Common myeloid progenitor, CD34-positive (primary cell): Measurements from ENCODE around the gene CUX1.
"Not testable (repeated sequence)": the region's sequence is repeated elsewhere in the genome, so short reads cannot be mapped to it uniquely, and the experiment has no call there.

Experiments used
- CTCF ChIA-PET: fragments of 350-600 bp; sonication (Branson Sonifier 250); formaldehyde crosslinking; loops from one replicate; lab custom pipeline; 2021; ENCODE audit warnings: antibody characterized with exemption; lab: Charles Lee
- POLR2A ChIA-PET: fragments of 350-600 bp; sonication (Branson Sonifier 250); formaldehyde crosslinking; loops from one replicate; lab custom pipeline; 2021; ENCODE audit warnings: antibody characterized with exemption; lab: Charles Lee
- DNase-seq, 3 donors: peaks; one replicate each; pipeline versions ENCODE4 v3.0.0 to v3.0.0-alpha.2; 2013
- H3K27ac ChIP-seq, 2 experiments: 1 replicate in 1 of 2; 2 replicates in 1 of 2; pipeline ENCODE4 v1.7.0; 2013; ENCODE audit warnings: inconsistent platforms in 2 of 2, low read length in 2 of 2, mild to moderate bottlenecking in 2 of 2, low read depth in 1 of 2, moderate library complexity in 1 of 2; ENCODE audit not compliant: severe bottlenecking in 2 of 2, insufficient read depth in 1 of 2, poor library complexity in 1 of 2
- H3K27me3 ChIP-seq, 5 experiments: replicated peaks in 2 of 5; 1 replicate in 3 of 5; 2 replicates in 2 of 5; pipeline versions ENCODE4 v1.6.1 to v1.7.0; 2013; ENCODE audit warnings: low read length in 4 of 5, mild to moderate bottlenecking in 2 of 5, moderate library complexity in 2 of 5, inconsistent platforms in 1 of 5; ENCODE audit not compliant: insufficient read depth in 5 of 5, control insufficient read depth in 4 of 5
- H3K36me3 ChIP-seq, 4 experiments: 1 replicate in 2 of 4; 2 replicates in 2 of 4; pipeline versions ENCODE4 v1.6.1 to v1.7.0; 2013; ENCODE audit warnings: low read length in 3 of 4, control low read depth in 1 of 4, mild to moderate bottlenecking in 1 of 4; ENCODE audit not compliant: control insufficient read depth in 4 of 4, insufficient read depth in 4 of 4
- H3K4me1 ChIP-seq, 4 experiments: 1 replicate in 3 of 4; 2 replicates in 1 of 4; pipeline versions ENCODE4 v1.6.1 to v1.7.1; 2013; ENCODE audit warnings: low read length in 3 of 4, mild to moderate bottlenecking in 3 of 4, control low read depth in 1 of 4, inconsistent platforms in 1 of 4, moderate library complexity in 1 of 4; ENCODE audit not compliant: control insufficient read depth in 4 of 4, insufficient read depth in 4 of 4; ENCODE audit errors: control extremely low read depth in 1 of 4
- H3K4me3 ChIP-seq, 7 experiments: 1 replicate in 4 of 7; 2 replicates in 3 of 7; pipeline versions ENCODE4 v1.5.1 to v1.7.0; 2013; ENCODE audit warnings: mild to moderate bottlenecking in 7 of 7, low read length in 6 of 7, moderate library complexity in 6 of 7, inconsistent platforms in 2 of 7, low read depth in 2 of 7, control low read depth in 1 of 7; ENCODE audit not compliant: insufficient read depth in 4 of 7, control insufficient read depth in 1 of 7; ENCODE audit errors: extremely low read depth in 1 of 7
- H3K9me3 ChIP-seq, 5 experiments: 1 replicate in 4 of 5; 2 replicates in 1 of 5; pipeline versions ENCODE4 v1.6.1 to v1.7.1; 2013; ENCODE audit warnings: low read length in 4 of 5, mild to moderate bottlenecking in 2 of 5, inconsistent platforms in 1 of 5, low read depth in 1 of 5, moderate library complexity in 1 of 5; ENCODE audit not compliant: control insufficient read depth in 4 of 5, insufficient read depth in 2 of 5; ENCODE audit errors: control extremely low read depth in 1 of 5
- WGBS: methylation state at CpG from one replicate; pipeline ENCODE4 v1.1.5; 2013; ENCODE audit not compliant: insufficient coverage; 5-methylcytosine and 5-hydroxymethylcytosine counted together

CUX1 gene

GRCh38 chr7:102296514-102296913 is 479.1 kb downstream of the CUX1 start:
- ChIA-PET CTCF (interaction anchor here (0.5 to 1.2 kb wide), 2 partner anchors 9 to 356 kb away, joined by 3 to 4 read pairs; no protein-coding TSS in a partner anchor), POLR2A (no interaction called here)
- Histone ChIP-seq H3K9me3 (no peaks in the 10 kb centered on the region), H3K36me3 (no peaks in the 10 kb centered on the region), H3K27ac (no peak overlapping the region), H3K27me3 (no peaks in the 10 kb centered on the region), H3K4me3 (no peak overlapping the region), H3K4me1 (peaks cover 0 to 5% (median 0%) of the 10 kb centered on the region in 4 experiments)
- DNase-seq: no peak
- 100% methylated on average over 6 of the region's 7 CpGs for WGBS

DNA sequence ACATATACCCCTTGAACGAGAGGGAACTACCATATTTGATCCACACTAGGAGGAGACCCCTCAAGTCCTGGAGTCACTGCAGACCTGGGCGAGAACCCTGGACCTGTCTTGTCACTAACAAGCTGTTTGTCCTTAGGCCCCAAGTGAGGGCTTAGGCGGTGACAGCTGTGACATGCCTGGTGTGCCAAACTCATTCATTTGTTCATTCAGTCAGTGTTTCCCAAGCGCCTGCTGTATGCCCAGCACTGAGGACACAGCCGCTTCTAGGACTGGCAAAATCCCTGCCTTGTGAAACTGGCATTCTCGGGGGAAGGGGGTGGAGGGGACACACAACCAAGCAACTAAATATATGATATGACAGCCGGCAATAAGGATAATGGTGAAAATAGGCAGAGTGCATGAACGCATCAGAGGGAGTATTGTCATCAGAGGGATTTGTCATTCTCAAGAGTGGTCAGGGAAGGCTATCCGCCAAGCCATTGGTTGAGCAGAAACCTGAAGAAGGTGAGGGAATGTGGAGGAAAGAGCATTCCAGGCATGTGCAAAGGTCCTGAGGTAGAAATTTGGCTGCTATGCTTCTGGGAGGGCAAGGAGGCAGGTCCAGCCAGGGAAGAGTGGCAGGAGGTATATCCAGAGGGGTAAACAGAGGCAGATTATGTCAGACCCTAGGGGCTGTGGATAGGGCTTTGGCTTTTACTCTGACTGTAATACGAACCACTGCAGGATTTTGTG is 480.2 kb downstream of the CUX1 start:
- no peak for DNase-seq
- WGBS: 95% methylated on average over 9 of the region's 10 CpGs
- H3K4me1 ChIP-seq: peaks cover 0 to 5% (median 0%) of the 10 kb centered on the region in 4 experiments
- H3K36me3 ChIP-seq: peaks cover 0 to 4% (median 0%) of the 10 kb centered on the region in 4 experiments
- H3K27ac ChIP-seq: no peak overlapping the region
- ChIA-PET POLR2A (no interaction called here), CTCF (interaction anchor here (1.0 to 1.2 kb wide), 2 partner anchors 13 to 26 kb away, joined by 3 read pairs; no protein-coding TSS in a partner anchor)
- no peak overlapping the region for H3K4me3 ChIP-seq
- no peaks in the 10 kb centered on the region for H3K9me3 ChIP-seq
- H3K27me3 ChIP-seq: no peaks in the 10 kb centered on the region

DNA sequence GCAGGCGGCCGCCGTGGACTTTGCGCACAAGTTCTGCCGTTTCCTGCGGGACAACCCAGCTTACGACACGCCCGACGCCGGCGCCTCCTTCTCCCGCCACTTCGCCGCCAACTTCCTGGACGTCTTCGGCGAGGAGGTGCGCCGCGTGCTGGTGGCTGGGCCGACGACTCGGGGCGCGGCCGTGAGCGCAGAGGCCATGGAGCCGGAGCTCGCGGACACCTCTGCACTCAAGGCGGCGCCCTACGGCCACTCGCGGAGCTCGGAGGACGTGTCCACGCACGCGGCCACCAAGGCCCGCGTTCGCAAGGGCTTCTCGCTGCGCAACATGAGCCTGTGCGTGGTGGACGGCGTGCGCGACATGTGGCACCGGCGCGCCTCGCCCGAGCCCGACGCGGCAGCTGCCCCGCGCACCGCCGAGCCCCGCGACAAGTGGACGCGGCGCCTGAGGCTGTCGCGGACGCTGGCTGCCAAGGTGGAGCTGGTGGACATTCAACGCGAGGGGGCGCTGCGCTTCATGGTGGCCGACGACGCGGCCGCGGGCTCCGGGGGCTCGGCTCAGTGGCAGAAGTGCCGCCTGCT is 483.3 kb downstream of the CUX1 start:
- POLR2A ChIA-PET: no interaction called here
- Histone ChIP-seq H3K4me3 (no peak overlapping the region), H3K27me3 (no peaks in the 10 kb centered on the region), H3K36me3 (peaks cover 0 to 4% (median 0%) of the 10 kb centered on the region in 4 experiments), H3K9me3 (no peaks in the 10 kb centered on the region), H3K4me1 (peaks cover 0 to under 1% (median 0%) of the 10 kb centered on the region in 4 experiments), H3K27ac (no peak overlapping the region)
- DNase-seq: no peak
- WGBS: 94% methylated on average over 81 of the region's 84 CpGs
- CTCF ChIA-PET: no interaction called here

DNA sequence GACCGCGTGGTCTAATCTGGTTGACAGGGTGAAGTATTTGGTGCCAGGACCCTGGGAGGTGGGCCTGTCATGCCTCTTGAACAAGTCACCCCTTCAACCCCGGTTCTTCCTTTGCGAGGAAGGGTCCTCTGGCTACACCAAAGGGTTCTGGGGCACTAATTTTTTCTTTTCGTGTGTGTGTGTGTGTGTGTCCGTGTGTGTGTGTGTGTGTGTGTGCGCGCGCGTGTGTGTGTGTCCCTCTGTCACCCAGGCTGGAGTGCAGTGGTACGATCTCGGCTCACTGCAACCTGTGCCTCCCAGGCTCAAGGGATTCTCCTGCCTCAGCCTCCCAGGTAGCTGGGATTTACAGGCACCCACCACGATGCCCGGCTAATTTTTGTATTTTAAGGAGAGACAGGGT is 483.9 kb downstream of the CUX1 start:
- H3K27me3 ChIP-seq, H3K36me3 ChIP-seq, DNase-seq, H3K9me3 ChIP-seq, H3K4me3 ChIP-seq, POLR2A ChIA-PET, H3K27ac ChIP-seq, H3K4me1 ChIP-seq: not testable (repeated sequence)
- CTCF ChIA-PET: interaction anchor here (0.6 to 0.8 kb wide), 2 partner anchors 20 to 22 kb away, joined by 3 to 4 read pairs; no protein-coding TSS in a partner anchor
- WGBS: 96% methylated on average over 3 of the region's 14 CpGs

DNA sequence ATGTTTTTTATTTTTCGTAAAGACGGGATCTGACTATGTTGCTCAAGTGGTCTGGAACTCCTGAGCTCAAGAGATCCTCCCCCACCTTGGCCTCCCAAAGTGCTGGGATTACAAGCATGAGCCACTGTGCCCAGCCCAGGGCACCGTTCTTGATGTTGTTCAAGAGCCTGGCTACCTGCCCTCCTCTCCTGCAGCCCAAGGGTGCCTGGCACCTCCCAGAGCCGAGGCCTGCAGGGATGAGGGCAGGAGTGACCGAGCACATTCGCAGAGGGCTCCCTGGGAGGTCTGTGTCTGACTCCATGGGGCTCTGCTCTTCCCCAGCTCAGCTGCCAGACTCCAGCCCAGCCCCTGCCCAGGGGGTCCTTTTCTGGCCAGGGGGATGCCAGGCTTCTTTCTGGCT is 484.6 kb downstream of the CUX1 start:
- H3K4me1 ChIP-seq: peaks cover 0 to 5% (median under 1%) of the 10 kb centered on the region in 4 experiments
- no peak overlapping the region for H3K27ac ChIP-seq
- H3K9me3 ChIP-seq: no peaks in the 10 kb centered on the region
- DNase-seq: no peak
- no peaks in the 10 kb centered on the region for H3K27me3 ChIP-seq
- POLR2A ChIA-PET: no interaction called here
- no peak overlapping the region for H3K4me3 ChIP-seq
- peaks cover 0 to 4% (median 0%) of the 10 kb centered on the region in 4 experiments for H3K36me3 ChIP-seq
- 97% methylated on average over 6 of the region's 6 CpGs for WGBS
- CTCF ChIA-PET: interaction anchor here (0.6 to 0.8 kb wide), 2 partner anchors 21 to 22 kb away, joined by 3 to 4 read pairs; no protein-coding TSS in a partner anchor

DNA sequence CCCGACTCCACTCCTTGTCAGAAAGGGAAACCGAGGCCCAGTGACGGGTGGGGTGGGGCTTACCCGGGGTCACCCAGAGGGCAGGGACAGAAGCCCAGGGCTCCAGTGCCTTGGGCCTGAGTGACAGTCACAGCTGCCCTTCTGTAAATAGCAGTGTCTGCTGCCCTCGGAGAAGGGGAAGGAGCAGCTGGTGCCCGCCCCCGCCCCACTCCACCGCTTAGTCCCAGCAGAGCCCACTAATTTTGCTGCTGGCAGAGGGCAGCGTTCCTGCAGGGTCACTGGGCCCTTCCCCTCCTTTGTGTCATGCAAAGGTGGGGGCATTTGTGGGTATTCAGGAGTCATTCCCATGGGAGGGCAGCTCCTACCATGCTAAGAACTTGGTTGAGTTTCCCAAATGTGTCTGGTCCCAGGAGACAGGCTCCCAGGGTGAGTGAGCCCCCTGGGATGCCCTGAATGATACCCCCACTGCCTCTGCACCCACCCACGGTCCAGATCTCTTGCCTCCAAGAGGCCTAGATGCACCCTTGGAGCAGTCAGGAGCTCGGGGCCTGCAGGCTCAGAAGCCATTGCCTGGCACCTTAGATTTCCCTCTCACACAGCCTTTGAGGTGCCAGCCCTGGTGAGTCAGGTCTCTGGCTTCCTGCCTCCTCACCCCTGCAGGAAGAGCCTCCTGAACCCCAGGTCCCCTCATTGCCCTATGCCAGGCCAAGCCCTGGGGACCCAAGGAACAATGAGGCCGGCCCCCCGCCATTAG is 486.4 kb downstream of the CUX1 start:
- peaks cover 0 to 8% (median under 1%) of the 10 kb centered on the region in 4 experiments for H3K4me1 ChIP-seq
- H3K4me3 ChIP-seq: no peak overlapping the region
- H3K27ac ChIP-seq: no peak overlapping the region
- DNase-seq: no peak
- CTCF ChIA-PET: no interaction called here
- POLR2A ChIA-PET: no interaction called here
- H3K9me3 ChIP-seq: no peaks in the 10 kb centered on the region
- H3K27me3 ChIP-seq: no peaks in the 10 kb centered on the region
- WGBS: 94% methylated on average over 8 of the region's 13 CpGs
- H3K36me3 ChIP-seq: peaks cover 0 to 9% (median 2%) of the 10 kb centered on the region in 4 experiments
